ENCODE results near the gene STARD13. TPM values are rescaled to one million over a fixed set of nuclear protein-coding genes. Genes with fewer than 3 reads are reported as not detected.

The STARD13 gene
- total and polyA plus RNA-seq, 7 experiments from 2014 or later, result 0.30 to 1.1 (median 0.73) TPM; not detected in 2

- ChIA-PET POLR2A (no interaction called here), CTCF (no interaction called here)
- Histone ChIP-seq H3K4me1 (ENCODE audit: control insufficient read depth in 2 of 2, insufficient read depth in 2 of 2, low read length in 2 of 2) (no peaks in the 10 kb centered on the region), H3K27ac (ENCODE audit: low read depth, low read length) (no peak overlapping the region), H3K9me3 (ENCODE audit: control insufficient read depth in 2 of 3, low read length in 3 of 3) (no peaks in the 10 kb centered on the region), H3K4me3 (ENCODE audit: low read length) (no peak overlapping the region), H3K36me3 (ENCODE audit: control insufficient read depth in 2 of 3, insufficient read depth in 3 of 3, low read length in 3 of 3) (no peaks in the 10 kb centered on the region), H3K27me3 (ENCODE audit: control insufficient read depth in 2 of 2, insufficient read depth in 2 of 2, low read length in 2 of 2) (no peaks in the 10 kb centered on the region)
- intact Hi-C loops (cut with micrococcal nuclease), result no loop called here
- DNase-seq, result no peak
- Mint-ChIP-seq H3K9me3 (peaks cover 0 to 12% (median 0%) of the 10 kb centered on the region in 11 donors), H3K4me3 (no peak overlapping the region), H3K27me3 (peaks cover 4 to 40% (median 18%) of the 10 kb centered on the region in 5 donors), H3K27ac (no peak overlapping the region), H3K36me3 (no peaks in the 10 kb centered on the region), H3K4me1 (no peaks in the 10 kb centered on the region)
- no peak for ATAC-seq
Observed at GRCh38 chr13:33318744-33319143, 33.2 kb upstream of the STARD13 start.

- Mint-ChIP-seq H3K36me3 (no peaks in the 10 kb centered on the region), H3K4me1 (no peaks in the 10 kb centered on the region), H3K27me3 (peaks cover 4 to 43% (median 24%) of the 10 kb centered on the region in 5 donors), H3K9me3 (peaks cover 0 to 12% (median 0%) of the 10 kb centered on the region in 11 donors), H3K4me3 (no peak overlapping the region), H3K27ac (no peak overlapping the region)
- no peaks in the 10 kb centered on the region for H3K4me1 ChIP-seq (ENCODE audit: control insufficient read depth in 2 of 2, insufficient read depth in 2 of 2, low read length in 2 of 2)
- H3K9me3 ChIP-seq (ENCODE audit: control insufficient read depth in 2 of 3, low read length in 3 of 3), result no peaks in the 10 kb centered on the region
- ATAC-seq (no peak), DNase-seq (no peak)
- H3K4me3 ChIP-seq (ENCODE audit: low read length), result no peak overlapping the region
- no peak overlapping the region for H3K27ac ChIP-seq (ENCODE audit: low read depth, low read length)
- intact Hi-C loops (cut with micrococcal nuclease), result no loop called here
- ChIA-PET CTCF (no interaction called here), POLR2A (no interaction called here)
- H3K36me3 ChIP-seq (ENCODE audit: control insufficient read depth in 2 of 3, insufficient read depth in 3 of 3, low read length in 3 of 3), result no peaks in the 10 kb centered on the region
- no peaks in the 10 kb centered on the region for H3K27me3 ChIP-seq (ENCODE audit: control insufficient read depth in 2 of 2, insufficient read depth in 2 of 2, low read length in 2 of 2)
Observed at GRCh38 chr13:33318037-33318436, 32.5 kb upstream of the STARD13 start.

GRCh38 chr13:33316890-33317289 lies 31.3 kb upstream of the STARD13 start:
- no peak overlapping the region for H3K27ac ChIP-seq (ENCODE audit: low read depth, low read length)
- no peak for DNase-seq
- intact Hi-C loops (cut with micrococcal nuclease), result no loop called here
- H3K4me1 ChIP-seq (ENCODE audit: control insufficient read depth in 2 of 2, insufficient read depth in 2 of 2, low read length in 2 of 2), result no peaks in the 10 kb centered on the region
- POLR2A ChIA-PET, result no interaction called here
- Mint-ChIP-seq H3K4me1 (no peaks in the 10 kb centered on the region), H3K9me3 (peaks cover 0 to 12% (median 0%) of the 10 kb centered on the region in 11 donors), H3K4me3 (no peak overlapping the region), H3K27ac (no peak overlapping the region), H3K27me3 (peaks cover 4 to 36% (median 24%) of the 10 kb centered on the region in 5 donors), H3K36me3 (no peaks in the 10 kb centered on the region)
- no peaks in the 10 kb centered on the region for H3K36me3 ChIP-seq (ENCODE audit: control insufficient read depth in 2 of 3, insufficient read depth in 3 of 3, low read length in 3 of 3)
- no peak overlapping the region for H3K4me3 ChIP-seq (ENCODE audit: low read length)
- no peaks in the 10 kb centered on the region for H3K27me3 ChIP-seq (ENCODE audit: control insufficient read depth in 2 of 2, insufficient read depth in 2 of 2, low read length in 2 of 2)
- no peaks in the 10 kb centered on the region for H3K9me3 ChIP-seq (ENCODE audit: control insufficient read depth in 2 of 3, low read length in 3 of 3)
- no peak for ATAC-seq
- CTCF ChIA-PET, result no interaction called here

GRCh38 chr13:33313504-33313903 lies 27.9 kb upstream of the STARD13 start:
- no peaks in the 10 kb centered on the region for H3K27me3 ChIP-seq (ENCODE audit: control insufficient read depth in 2 of 2, insufficient read depth in 2 of 2, low read length in 2 of 2)
- Mint-ChIP-seq H3K4me3 (no peak overlapping the region), H3K9me3 (peaks cover 0 to 8% (median 0%) of the 10 kb centered on the region in 11 donors), H3K36me3 (no peaks in the 10 kb centered on the region), H3K4me1 (no peaks in the 10 kb centered on the region), H3K27ac (no peak overlapping the region), H3K27me3 (peaks cover 6 to 47% (median 28%) of the 10 kb centered on the region in 5 donors)
- H3K4me1 ChIP-seq (ENCODE audit: control insufficient read depth in 2 of 2, insufficient read depth in 2 of 2, low read length in 2 of 2), result no peaks in the 10 kb centered on the region
- DNase-seq (no peak), ATAC-seq (no peak)
- no peak overlapping the region for H3K27ac ChIP-seq (ENCODE audit: low read depth, low read length)
- H3K4me3 ChIP-seq (ENCODE audit: low read length), result no peak overlapping the region
- ChIA-PET CTCF (interaction anchor here (0.5 kb wide), 1 partner anchor 588 kb away, joined by 3 read pairs; no protein-coding TSS in a partner anchor), POLR2A (no interaction called here)
- intact Hi-C loops (cut with micrococcal nuclease), result no loop called here
- no peaks in the 10 kb centered on the region for H3K36me3 ChIP-seq (ENCODE audit: control insufficient read depth in 2 of 3, insufficient read depth in 3 of 3, low read length in 3 of 3)
- no peaks in the 10 kb centered on the region for H3K9me3 ChIP-seq (ENCODE audit: control insufficient read depth in 2 of 3, low read length in 3 of 3)

GRCh38 chr13:33312861-33313212 lies 27.3 kb upstream of the STARD13 start:
- Mint-ChIP-seq H3K27me3 (peaks cover 6 to 41% (median 28%) of the 10 kb centered on the region in 5 donors), H3K4me1 (no peaks in the 10 kb centered on the region), H3K36me3 (no peaks in the 10 kb centered on the region), H3K4me3 (no peak overlapping the region), H3K27ac (no peak overlapping the region), H3K9me3 (peaks cover 0 to 8% (median 0%) of the 10 kb centered on the region in 11 donors)
- DNase-seq (no peak), ATAC-seq (no peak)
- H3K4me1 ChIP-seq (ENCODE audit: control insufficient read depth in 2 of 2, insufficient read depth in 2 of 2, low read length in 2 of 2), result no peaks in the 10 kb centered on the region
- H3K4me3 ChIP-seq (ENCODE audit: low read length), result no peak overlapping the region
- no peaks in the 10 kb centered on the region for H3K36me3 ChIP-seq (ENCODE audit: control insufficient read depth in 2 of 3, insufficient read depth in 3 of 3, low read length in 3 of 3)
- intact Hi-C loops (cut with micrococcal nuclease), result no loop called here
- no peak overlapping the region for H3K27ac ChIP-seq (ENCODE audit: low read depth, low read length)
- ChIA-PET POLR2A (no interaction called here), CTCF (no interaction called here)
- no peaks in the 10 kb centered on the region for H3K9me3 ChIP-seq (ENCODE audit: control insufficient read depth in 2 of 3, low read length in 3 of 3)
- H3K27me3 ChIP-seq (ENCODE audit: control insufficient read depth in 2 of 2, insufficient read depth in 2 of 2, low read length in 2 of 2), result no peaks in the 10 kb centered on the region

- ChIA-PET CTCF (no interaction called here), POLR2A (no interaction called here)
- peaks cover 6 to 35% (median 28%) of the 10 kb centered on the region in 5 donors for H3K27me3 Mint-ChIP-seq
- H3K4me3 Mint-ChIP-seq, result no peak overlapping the region
- Histone ChIP-seq H3K4me3 (ENCODE audit: low read length) (no peak overlapping the region), H3K27me3 (ENCODE audit: control insufficient read depth in 2 of 2, insufficient read depth in 2 of 2, low read length in 2 of 2) (no peaks in the 10 kb centered on the region), H3K9me3 (ENCODE audit: control insufficient read depth in 2 of 3, low read length in 3 of 3) (no peaks in the 10 kb centered on the region), H3K36me3 (ENCODE audit: control insufficient read depth in 2 of 3, insufficient read depth in 3 of 3, low read length in 3 of 3) (no peaks in the 10 kb centered on the region), H3K27ac (ENCODE audit: low read depth, low read length) (no peak overlapping the region), H3K4me1 (ENCODE audit: control insufficient read depth in 2 of 2, insufficient read depth in 2 of 2, low read length in 2 of 2) (no peaks in the 10 kb centered on the region)
- intact Hi-C loops (cut with micrococcal nuclease), result no loop called here
- H3K9me3 Mint-ChIP-seq, result peaks cover 0 to 7% (median 3%) of the 10 kb centered on the region in 11 donors
- DNase-seq, result no peak
- no peaks in the 10 kb centered on the region for H3K4me1 Mint-ChIP-seq
- no peak for ATAC-seq
- H3K36me3 Mint-ChIP-seq, result no peaks in the 10 kb centered on the region
- no peak overlapping the region for H3K27ac Mint-ChIP-seq
Observed at GRCh38 chr13:33312150-33312860, 26.8 kb upstream of the STARD13 start.

- CTCF ChIA-PET, result interaction anchor here (0.6 kb wide), 1 partner anchor 682 kb away, joined by 3 read pairs; no protein-coding TSS in a partner anchor
- no peak for DNase-seq
- intact Hi-C loops (cut with micrococcal nuclease), result no loop called here
- Mint-ChIP-seq H3K4me1 (no peaks in the 10 kb centered on the region), H3K9me3 (peaks cover 0 to 14% (median 5%) of the 10 kb centered on the region in 11 donors), H3K4me3 (no peak overlapping the region), H3K27ac (no peak overlapping the region), H3K36me3 (no peaks in the 10 kb centered on the region), H3K27me3 (peaks cover 6 to 34% (median 23%) of the 10 kb centered on the region in 5 donors)
- ATAC-seq, result no peak
- no peak overlapping the region for H3K27ac ChIP-seq (ENCODE audit: low read depth, low read length)
- no peaks in the 10 kb centered on the region for H3K27me3 ChIP-seq (ENCODE audit: control insufficient read depth in 2 of 2, insufficient read depth in 2 of 2, low read length in 2 of 2)
- no peaks in the 10 kb centered on the region for H3K9me3 ChIP-seq (ENCODE audit: control insufficient read depth in 2 of 3, low read length in 3 of 3)
- POLR2A ChIA-PET, result no interaction called here
- H3K4me1 ChIP-seq (ENCODE audit: control insufficient read depth in 2 of 2, insufficient read depth in 2 of 2, low read length in 2 of 2), result no peaks in the 10 kb centered on the region
- H3K36me3 ChIP-seq (ENCODE audit: control insufficient read depth in 2 of 3, insufficient read depth in 3 of 3, low read length in 3 of 3), result no peaks in the 10 kb centered on the region
- H3K4me3 ChIP-seq (ENCODE audit: low read length), result no peak overlapping the region
Observed at GRCh38 chr13:33311040-33311439, 25.5 kb upstream of the STARD13 start.

Measured in naive thymus-derived CD4-positive, alpha-beta T cell (primary cell).